ENCODE results near the gene SLC23A2.

Gene SLC23A2

GRCh38 chr20:4858000-4858399 is 143.3 kb downstream of the SLC23A2 start:
- TF ChIP-seq, protein P1, sequence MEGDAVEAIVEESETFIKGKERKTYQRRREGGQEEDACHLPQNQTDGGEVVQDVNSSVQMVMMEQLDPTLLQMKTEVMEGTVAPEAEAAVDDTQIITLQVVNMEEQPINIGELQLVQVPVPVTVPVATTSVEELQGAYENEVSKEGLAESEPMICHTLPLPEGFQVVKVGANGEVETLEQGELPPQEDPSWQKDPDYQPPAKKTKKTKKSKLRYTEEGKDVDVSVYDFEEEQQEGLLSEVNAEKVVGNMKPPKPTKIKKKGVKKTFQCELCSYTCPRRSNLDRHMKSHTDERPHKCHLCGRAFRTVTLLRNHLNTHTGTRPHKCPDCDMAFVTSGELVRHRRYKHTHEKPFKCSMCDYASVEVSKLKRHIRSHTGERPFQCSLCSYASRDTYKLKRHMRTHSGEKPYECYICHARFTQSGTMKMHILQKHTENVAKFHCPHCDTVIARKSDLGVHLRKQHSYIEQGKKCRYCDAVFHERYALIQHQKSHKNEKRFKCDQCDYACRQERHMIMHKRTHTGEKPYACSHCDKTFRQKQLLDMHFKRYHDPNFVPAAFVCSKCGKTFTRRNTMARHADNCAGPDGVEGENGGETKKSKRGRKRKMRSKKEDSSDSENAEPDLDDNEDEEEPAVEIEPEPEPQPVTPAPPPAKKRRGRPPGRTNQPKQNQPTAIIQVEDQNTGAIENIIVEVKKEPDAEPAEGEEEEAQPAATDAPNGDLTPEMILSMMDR (IDR thresholded peaks at IDR 0.05; ENCODE audit: low read depth, low read length) = no peak
- no peak for DNase-seq (ENCODE audit: extremely low read depth, low read depth)

- TF ChIP-seq, protein P1 (IDR thresholded peaks at IDR 0.05; ENCODE audit: low read depth, low read length) = no peak
- DNase-seq (ENCODE audit: extremely low read depth, low read depth) = no peak
Observed at GRCh38 chr20:4856022-4856755, 145.1 kb downstream of the SLC23A2 start.

DNA sequence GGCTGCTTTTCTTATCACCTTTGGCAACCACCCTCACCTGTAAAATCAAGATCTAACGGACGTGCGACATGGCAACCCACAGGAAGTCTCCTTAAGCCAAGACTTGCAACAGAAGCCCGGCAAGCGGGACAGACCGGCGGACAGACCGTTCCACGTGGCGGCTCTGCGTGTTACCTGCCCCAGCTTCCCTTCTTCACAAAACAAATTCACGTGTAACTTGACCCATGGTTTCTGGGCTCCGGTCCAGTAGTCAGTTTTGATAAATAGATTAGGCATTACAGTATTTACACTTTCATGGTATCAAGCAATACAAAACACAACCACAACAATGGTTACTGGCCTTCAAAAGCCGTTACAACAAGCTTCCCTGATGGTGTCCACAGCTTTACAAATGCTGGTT is 145.8 kb downstream of the SLC23A2 start:
- DNase-seq (ENCODE audit: extremely low read depth, low read depth) = no peak
- TF ChIP-seq, protein P1 (IDR thresholded peaks at IDR 0.05; ENCODE audit: low read depth, low read length) = no peak

DNA sequence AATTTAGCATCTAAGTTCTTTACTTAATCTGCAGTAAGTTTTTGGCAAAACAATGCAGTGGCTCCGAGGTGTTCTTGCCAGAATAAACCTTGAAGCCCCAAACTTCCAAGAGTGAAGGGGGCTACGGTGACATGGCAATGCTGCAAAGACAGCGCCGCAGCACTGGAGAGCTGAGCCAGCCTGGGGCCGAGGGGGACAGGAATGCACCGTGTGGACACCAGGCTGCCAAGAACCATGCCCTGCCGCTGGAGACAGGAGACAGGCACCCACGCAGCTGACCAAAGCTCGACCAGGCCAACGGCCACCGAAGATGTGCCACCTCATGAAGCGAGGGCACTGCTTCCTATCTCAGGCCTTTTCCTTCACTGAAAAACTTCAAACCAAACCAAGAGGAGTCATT is 146.2 kb downstream of the SLC23A2 start:
- DNase-seq (ENCODE audit: extremely low read depth, low read depth) = no peak
- TF ChIP-seq, protein P1 (IDR thresholded peaks at IDR 0.05; ENCODE audit: low read depth, low read length) = no peak

GRCh38 chr20:4854561-4854901 is 146.8 kb downstream of the SLC23A2 start:
- DNase-seq (ENCODE audit: extremely low read depth, low read depth) = no peak
- TF ChIP-seq, protein P1 (IDR thresholded peaks at IDR 0.05; ENCODE audit: low read depth, low read length) = no peak

GRCh38 chr20:4853757-4854560 is 147.4 kb downstream of the SLC23A2 start:
- TF ChIP-seq, protein P1 (IDR thresholded peaks at IDR 0.05; ENCODE audit: low read depth, low read length) = no peak
- DNase-seq (ENCODE audit: extremely low read depth, low read depth) = no peak

GRCh38 chr20:4853004-4853403 is 148.3 kb downstream of the SLC23A2 start:
- TF ChIP-seq, protein P1 (IDR thresholded peaks at IDR 0.05; ENCODE audit: low read depth, low read length) = no peak
- DNase-seq (ENCODE audit: extremely low read depth, low read depth) = no peak
